Motor neuron (in vitro differentiated cells): ENCODE measurements around the gene CDK11A. TPM values are rescaled to one million over a fixed set of nuclear protein-coding genes. Genes with fewer than 3 reads are reported as not detected.
A peak's percentile ranks its signal among the peaks of the same experiment; 100 is the strongest.
"Not testable (repeated sequence)": the region's sequence is repeated elsewhere in the genome, so short reads cannot be mapped to it uniquely, and the experiment has no call there.

ENCODE experiments used
- ATAC-seq, 8 experiments: fragments of 200-7000 bp; cut with Tn5 transposase; replicated peaks in 6 of 8; 2 replicates each; pipeline ENCODE4 v1.8.0; 2021; ENCODE audit warnings: mild to moderate bottlenecking in 8 of 8, moderate library complexity in 8 of 8
- H3K27ac ChIP-seq, 2 donors: fragments of 250-450 bp; sonication (Bioruptor Pico); 2 replicates each; pipeline ENCODE4 v1.9.0; 2021; ENCODE audit warnings: antibody characterized with exemption in 2 of 2, mild to moderate bottlenecking in 2 of 2, moderate library complexity in 1 of 2
- H3K4me1 ChIP-seq, 2 donors: fragments of 250-450 bp; sonication (Bioruptor Pico); replicated peaks in 1 of 2; 2 replicates each; pipeline ENCODE4 v1.6.1; 2021; ENCODE audit warnings: antibody characterized with exemption in 2 of 2, mild to moderate bottlenecking in 2 of 2, moderate library complexity in 1 of 2
- H3K4me3 ChIP-seq, 5 donors: fragments of 250-450 bp; sonication (Bioruptor Pico); 2 replicates each; pipeline ENCODE4 v1.9.0; 2021; ENCODE audit warnings: antibody characterized with exemption in 5 of 5, mild to moderate bottlenecking in 5 of 5, moderate library complexity in 4 of 5
- WGBS, 10 experiments: fragments of 450-650 bp; shearing (Covaris generic); methylation state at CpG; one replicate each; pipeline ENCODE4 v1.0.0; 2022; 5-methylcytosine and 5-hydroxymethylcytosine counted together
- in situ Hi-C, 9 experiments: fragments of 400-800 bp; cut with MboI; loops; one replicate each; pipeline ENCODE4 v1.15.0; 2021; ENCODE audit warnings: low sequenced_read_pairs in 9 of 9, low pct_unique_long_range_greater_than_20kb in 2 of 9; ENCODE audit not compliant: unreplicated experiment in 9 of 9
- total RNA-seq, 8 experiments: library from RNA; unstranded; fragments of 300-600 nt; gene quantifications; 2 replicates each; pipeline versions ENCODE4 v1.2.3 to v1.2.4, GENCODE V29; 2022

CDK11A gene
- total RNA-seq, 8 experiments from 2014 or later: 17.8 to 44.6 (median 25.1) TPM

GRCh38 chr1:1703796-1704195 is 20.4 kb downstream of the CDK11A start:
- in situ Hi-C loops: no loop called here
- WGBS, 10 experiments: 100% methylated on average over 5 of the region's 22 CpGs; no CpG with 5 or more reads in 9 of the 10 experiments
- no peak overlapping the region for H3K4me3 ChIP-seq
- no peak overlapping the region for H3K27ac ChIP-seq
- no peaks in the 10 kb centered on the region for H3K4me1 ChIP-seq
- ATAC-seq: no peak

- in situ Hi-C loops, H3K4me1 ChIP-seq, H3K4me3 ChIP-seq, ATAC-seq, H3K27ac ChIP-seq: not testable (repeated sequence)
- no CpG with 5 or more reads among the region's 18 CpGs for WGBS, 10 experiments
Measured at GRCh38 chr1:1702506-1702905, 21.7 kb downstream of the CDK11A start.

- no CpG with 5 or more reads among the region's 33 CpGs for WGBS, 10 experiments
- H3K4me1 ChIP-seq, in situ Hi-C loops, H3K4me3 ChIP-seq, H3K27ac ChIP-seq: not testable (repeated sequence)
- peak in 5 of 8 experiments; percentile 2 to 11 (median 9) for ATAC-seq
Measured at GRCh38 chr1:1700557-1700956, 23.6 kb downstream of the CDK11A start.

- H3K4me3 ChIP-seq, H3K4me1 ChIP-seq, in situ Hi-C loops, H3K27ac ChIP-seq: not testable (repeated sequence)
- no CpG with 5 or more reads among the region's 45 CpGs for WGBS, 10 experiments
- ATAC-seq: peak in 5 of 8 experiments; percentile 8 to 48 (median 27)
Measured at GRCh38 chr1:1700067-1700466, 24.1 kb downstream of the CDK11A start.

GRCh38 chr1:1699061-1699460 is 25.1 kb downstream of the CDK11A start:
- H3K4me3 ChIP-seq, in situ Hi-C loops, H3K4me1 ChIP-seq, H3K27ac ChIP-seq, ATAC-seq: not testable (repeated sequence)
- WGBS, 10 experiments: no CpG with 5 or more reads among the region's 19 CpGs

- in situ Hi-C loops, H3K4me1 ChIP-seq, H3K27ac ChIP-seq, H3K4me3 ChIP-seq, ATAC-seq: not testable (repeated sequence)
- WGBS, 10 experiments: 71% methylated on average over 7 of the region's 26 CpGs; no CpG with 5 or more reads in 9 of the 10 experiments
Measured at GRCh38 chr1:1697358-1698183, 26.6 kb downstream of the CDK11A start.

GRCh38 chr1:1696431-1697357 is 27.5 kb downstream of the CDK11A start:
- H3K27ac ChIP-seq, in situ Hi-C loops, H3K4me1 ChIP-seq, H3K4me3 ChIP-seq, ATAC-seq: not testable (repeated sequence)
- WGBS, 10 experiments: 50 to 91% (median 73%) methylated on average over 1 to 6 of the region's 23 CpGs; no CpG with 5 or more reads in 5 of the 10 experiments

- H3K4me1 ChIP-seq, in situ Hi-C loops: not testable (repeated sequence)
- Histone ChIP-seq H3K4me3 (peak within 1 kb of the TSS; percentile 51 to 100 (median 86)), H3K27ac (peak within 1 kb of the TSS; percentile 95 to 98)
- peak; percentile 72 to 85 (median 79) for ATAC-seq
- WGBS, 10 experiments: no CpG with 5 or more reads among the region's 98 CpGs
Measured at GRCh38 chr1:1692714-1693647, 31.2 kb downstream of the CDK11A start, which contains the start of gene SLC35E2B. TSS of gene SLC35E2B (minus strand) at chr1:1692795. CDS start at chr1:1676699, 16,096 bp downstream.

GRCh38 chr1:1692324-1692713 is 31.8 kb downstream of the CDK11A start:
- H3K4me1 ChIP-seq, in situ Hi-C loops: not testable (repeated sequence)
- ATAC-seq: peak in 3 of 8 experiments; percentile 44 to 65 (median 55)
- peak overlapping the region; percentile 51 to 100 (median 86) for H3K4me3 ChIP-seq
- WGBS, 10 experiments: no CpG with 5 or more reads among the region's 45 CpGs
- peak overlapping the region; percentile 95 to 98 for H3K27ac ChIP-seq

- WGBS, 10 experiments: no CpG with 5 or more reads among the region's 16 CpGs
- H3K27ac ChIP-seq, in situ Hi-C loops, ATAC-seq, H3K4me3 ChIP-seq, H3K4me1 ChIP-seq: not testable (repeated sequence)
Measured at GRCh38 chr1:1691443-1691842, 32.7 kb downstream of the CDK11A start.

- H3K4me1 ChIP-seq, in situ Hi-C loops, H3K4me3 ChIP-seq, H3K27ac ChIP-seq, ATAC-seq: not testable (repeated sequence)
- no CpG with 5 or more reads among the region's 7 CpGs for WGBS, 10 experiments
Measured at GRCh38 chr1:1689526-1689925, 34.6 kb downstream of the CDK11A start.

GRCh38 chr1:1687846-1688245 is 36.3 kb downstream of the CDK11A start:
- H3K4me1 ChIP-seq: no peaks in the 10 kb centered on the region
- in situ Hi-C loops: no loop called here
- WGBS, 10 experiments: 87 to 100% (median 94%) methylated on average over 1 to 9 of the region's 9 CpGs; no CpG with 5 or more reads in 4 of the 10 experiments
- ATAC-seq: no peak
- H3K27ac ChIP-seq: no peak overlapping the region
- no peak overlapping the region for H3K4me3 ChIP-seq
